ENCODE measurements around the gene RBM4. TPM values are rescaled to one million over a fixed set of nuclear protein-coding genes. Genes with fewer than 3 reads are reported as not detected.
A peak's percentile ranks its signal among the peaks of the same experiment; 100 is the strongest.

RBM4 gene
- total and polyA plus RNA-seq, 2 of the 13 experiments (the other 11 are each of a cell fraction or from before 2014, with no cell fraction given) = 126 to 136 TPM

- TF ChIP-seq RERE (CRISPR knock-in tag; IDR thresholded peaks at IDR 0.05; ENCODE audit: low read depth) = no peak; the same call in 1 of the 2 replicates
- TF ChIP-seq HMG20A (CRISPR knock-in tag; IDR thresholded peaks at IDR 0.05; ENCODE audit: borderline replicate concordance) = 0 out of 2 replicates have a peak, but pooled peaks have one; percentile 28
- TF ChIP-seq CREBL2 (CRISPR knock-in tag; IDR thresholded peaks at IDR 0.05; ENCODE audit: borderline replicate concordance) = peak; percentile 66; the same call in 1 of the 2 replicates
- TF ChIP-seq ZNF234 (CRISPR knock-in tag; conservative IDR thresholded peaks at IDR 0.05) = no peak
- peak; percentile 91 for TF ChIP-seq GTF3A (CRISPR knock-in tag; conservative IDR thresholded peaks at IDR 0.05)
- no peak for TF ChIP-seq ZNF274 (CRISPR knock-in tag; IDR thresholded peaks at IDR 0.05)
- TF ChIP-seq FOXO1 (CRISPR knock-in tag; IDR thresholded peaks at IDR 0.05) = no peak
- no peak for TF ChIP-seq NFRKB (IDR thresholded peaks at IDR 0.05)
- TF ChIP-seq MXD1 (CRISPR knock-in tag; IDR thresholded peaks at IDR 0.05) = peak; percentile 71; the same call in 1 of the 2 replicates
- peak; percentile 40 for TF ChIP-seq TEAD3 (CRISPR knock-in tag; optimal IDR thresholded peaks at IDR 0.05; ENCODE audit: borderline replicate concordance)
- no peak for TF ChIP-seq ZFP1 (CRISPR knock-in tag; IDR thresholded peaks at IDR 0.05)
- 0 out of 2 replicates have a peak, but pooled peaks have one; percentile 4 for TF ChIP-seq SRF (IDR thresholded peaks at IDR 0.05; ENCODE audit: low read depth, low read length)
- peak; percentile 22; the same call in 1 of the 2 replicates for TF ChIP-seq ARID5B (CRISPR knock-in tag; IDR thresholded peaks at IDR 0.05)
- TF ChIP-seq ZNF710 (CRISPR knock-in tag; IDR thresholded peaks at IDR 0.05; ENCODE audit: borderline replicate concordance) = no peak; the same call in 1 of the 2 replicates
Observed at GRCh38 chr11:66616379-66617154, 21.9 kb upstream of the RBM4 start, which contains the start of gene RBM14 (continued).

Measured in HepG2 (cell line).